Measurements from ENCODE around the gene RTBDN.
A peak's percentile ranks its signal among the peaks of the same experiment; 100 is the strongest.

The RTBDN gene

GRCh38 chr19:12872941-12873890 is 38.8 kb upstream of the RTBDN start:
- no peak for TF ChIP-seq CTCF (IDR thresholded peaks at IDR 0.05; ENCODE audit: control insufficient read depth, insufficient read depth, low read depth, low read length, missing control alignments)
- no peak for DNase-seq (ENCODE audit: low read depth)
- H3K4me3 ChIP-seq (ENCODE audit: control insufficient read depth, low read depth, low read length) = peak overlapping the region; percentile 6

- TF ChIP-seq CTCF (IDR thresholded peaks at IDR 0.05; ENCODE audit: control insufficient read depth, insufficient read depth, low read depth, low read length, missing control alignments) = no peak
- DNase-seq (ENCODE audit: low read depth) = no peak
- no peak overlapping the region for H3K4me3 ChIP-seq (ENCODE audit: control insufficient read depth, low read depth, low read length)
These were observed 37.9 kb upstream of the RTBDN start for GRCh38 chr19:12872255-12872654.

GRCh38 chr19:12871681-12872080 is 37.3 kb upstream of the RTBDN start:
- no peak for TF ChIP-seq CTCF (IDR thresholded peaks at IDR 0.05; ENCODE audit: control insufficient read depth, insufficient read depth, low read depth, low read length, missing control alignments)
- H3K4me3 ChIP-seq (ENCODE audit: control insufficient read depth, low read depth, low read length) = no peak overlapping the region
- DNase-seq (ENCODE audit: low read depth) = no peak

GRCh38 chr19:12868540-12869112 is 34.2 kb upstream of the RTBDN start:
- no peak overlapping the region for H3K4me3 ChIP-seq (ENCODE audit: control insufficient read depth, low read depth, low read length)
- no peak for TF ChIP-seq CTCF (IDR thresholded peaks at IDR 0.05; ENCODE audit: control insufficient read depth, insufficient read depth, low read depth, low read length, missing control alignments)
- DNase-seq (ENCODE audit: low read depth) = no peak

GRCh38 chr19:12867120-12868099 is 33.0 kb upstream of the RTBDN start:
- peak overlapping the region; percentile 38 for H3K4me3 ChIP-seq (ENCODE audit: control insufficient read depth, low read depth, low read length)
- no peak for TF ChIP-seq CTCF (IDR thresholded peaks at IDR 0.05; ENCODE audit: control insufficient read depth, insufficient read depth, low read depth, low read length, missing control alignments)
- DNase-seq (ENCODE audit: low read depth) = no peak
